HUES6 (cell line): Measurements from ENCODE around the gene DCN.

ENCODE experiments used
- H3K27ac ChIP-seq: 2 replicates; pipeline ENCODE4 v1.7.0; 2013; ENCODE audit warnings: low read depth, mild to moderate bottlenecking, low read length, inconsistent platforms
- H3K27me3 ChIP-seq: 2 replicates; pipeline ENCODE4 v1.6.1; 2013; ENCODE audit warnings: low read length; ENCODE audit not compliant: control insufficient read depth, insufficient read depth
- H3K36me3 ChIP-seq: 2 replicates; pipeline ENCODE4 v1.6.1; 2013; ENCODE audit warnings: low read length; ENCODE audit not compliant: control insufficient read depth, insufficient read depth
- H3K4me1 ChIP-seq: 2 replicates; pipeline ENCODE4 v1.6.1; 2013; ENCODE audit warnings: low read length; ENCODE audit not compliant: control insufficient read depth, insufficient read depth
- H3K4me3 ChIP-seq: 2 replicates; pipeline ENCODE4 v1.5.1; 2013; ENCODE audit warnings: low read depth, low read length
- H3K9ac ChIP-seq: one replicate; pipeline ENCODE4 v1.6.1; 2013; ENCODE audit warnings: mild to moderate bottlenecking, low read length
- H3K9me3 ChIP-seq: 2 replicates; pipeline ENCODE4 v1.6.1; 2013; ENCODE audit warnings: low read depth, low read length; ENCODE audit not compliant: control insufficient read depth, insufficient read depth

DCN gene, protein sequence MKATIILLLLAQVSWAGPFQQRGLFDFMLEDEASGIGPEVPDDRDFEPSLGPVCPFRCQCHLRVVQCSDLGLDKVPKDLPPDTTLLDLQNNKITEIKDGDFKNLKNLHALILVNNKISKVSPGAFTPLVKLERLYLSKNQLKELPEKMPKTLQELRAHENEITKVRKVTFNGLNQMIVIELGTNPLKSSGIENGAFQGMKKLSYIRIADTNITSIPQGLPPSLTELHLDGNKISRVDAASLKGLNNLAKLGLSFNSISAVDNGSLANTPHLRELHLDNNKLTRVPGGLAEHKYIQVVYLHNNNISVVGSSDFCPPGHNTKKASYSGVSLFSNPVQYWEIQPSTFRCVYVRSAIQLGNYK

DNA sequence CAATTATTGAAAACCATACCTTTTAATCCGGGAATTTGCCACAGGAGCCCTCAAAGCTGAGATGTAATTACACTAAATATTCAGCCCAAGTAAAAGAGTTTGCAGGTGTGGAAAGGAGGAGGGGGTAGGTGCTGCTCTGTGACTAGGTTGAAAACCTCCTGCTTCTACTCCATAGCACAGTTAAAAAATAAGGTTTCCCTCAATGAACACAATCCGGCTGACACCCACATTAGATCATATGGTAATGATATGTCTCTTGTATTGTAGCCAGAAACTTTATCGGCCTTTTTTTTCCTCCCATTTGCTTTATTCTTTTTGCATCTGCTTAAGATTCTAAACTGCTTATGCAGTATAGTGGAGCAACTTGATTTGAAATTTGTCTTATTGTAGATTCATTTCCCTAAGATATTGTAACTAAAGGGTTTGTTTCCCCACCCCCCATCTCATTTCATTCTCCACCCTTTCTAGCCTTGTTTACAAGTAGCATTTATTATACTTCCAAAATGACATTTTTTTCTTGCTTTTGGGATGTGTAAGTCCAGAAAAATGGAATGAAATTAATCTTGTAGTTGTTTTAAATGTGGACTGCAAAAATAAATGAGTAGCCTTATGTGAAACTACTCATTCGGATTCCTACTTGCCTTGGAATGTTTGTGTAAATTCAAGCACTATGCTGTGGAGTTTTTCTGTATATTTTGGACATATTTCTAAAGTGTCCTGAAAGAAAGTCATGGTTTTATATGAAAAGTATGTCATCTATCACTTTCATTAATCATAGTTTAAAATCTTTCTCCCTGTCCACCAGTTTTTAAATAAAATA is at the start of gene DCN:
Gene DCN (minus strand): TSS at position 182 of the 820 bp plus-strand sequence. CDS start 4,265 bp downstream, outside the sequence.
- H3K9ac ChIP-seq: no peak within 1 kb of the TSS
- H3K4me3 ChIP-seq: no peak within 1 kb of the TSS
- H3K4me1 ChIP-seq: no peaks in the 10 kb centered on the region
- no peaks in the 10 kb centered on the region for H3K9me3 ChIP-seq
- no peaks in the 10 kb centered on the region for H3K36me3 ChIP-seq
- H3K27ac ChIP-seq: no peak within 1 kb of the TSS
- no peaks in the 10 kb centered on the region for H3K27me3 ChIP-seq

GRCh38 chr12:91230841-91231240 is 48.2 kb upstream of the DCN start:
- H3K36me3 ChIP-seq: no peaks in the 10 kb centered on the region
- H3K4me1 ChIP-seq: no peaks in the 10 kb centered on the region
- no peak overlapping the region for H3K4me3 ChIP-seq
- no peak overlapping the region for H3K9ac ChIP-seq
- H3K9me3 ChIP-seq: no peaks in the 10 kb centered on the region
- no peaks in the 10 kb centered on the region for H3K27me3 ChIP-seq
- H3K27ac ChIP-seq: no peak overlapping the region; the same call in 1 of the 2 replicates

DNA sequence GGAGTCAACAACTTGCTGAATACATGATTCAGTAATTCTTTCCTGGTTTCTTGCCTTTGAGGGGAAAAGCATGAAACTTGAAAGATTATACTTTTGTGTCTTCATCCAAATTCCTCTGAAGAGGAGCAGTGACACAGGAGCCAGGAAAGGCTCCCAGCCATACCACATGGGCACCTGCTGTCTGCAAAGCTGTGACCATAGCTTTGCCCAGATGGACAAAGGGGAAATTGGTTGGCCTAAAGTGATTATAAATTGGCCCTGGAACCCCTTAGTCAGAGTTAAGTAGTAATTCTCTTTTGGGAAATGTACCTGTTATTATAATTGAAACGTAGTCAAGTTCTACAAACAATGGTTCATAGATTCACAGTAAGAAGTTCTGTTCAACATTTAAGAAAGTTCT is 44.3 kb upstream of the DCN start:
- no peaks in the 10 kb centered on the region for H3K27me3 ChIP-seq
- H3K4me3 ChIP-seq: no peak overlapping the region
- no peak overlapping the region for H3K9ac ChIP-seq
- no peaks in the 10 kb centered on the region for H3K36me3 ChIP-seq
- no peak overlapping the region for H3K27ac ChIP-seq
- no peaks in the 10 kb centered on the region for H3K4me1 ChIP-seq
- H3K9me3 ChIP-seq: no peaks in the 10 kb centered on the region

GRCh38 chr12:91225316-91225715 is 42.7 kb upstream of the DCN start:
- Histone ChIP-seq H3K4me3 (no peak overlapping the region), H3K4me1 (no peaks in the 10 kb centered on the region), H3K27me3 (no peaks in the 10 kb centered on the region), H3K9me3 (no peaks in the 10 kb centered on the region), H3K27ac (no peak overlapping the region), H3K9ac (no peak overlapping the region), H3K36me3 (no peaks in the 10 kb centered on the region)

- H3K4me3 ChIP-seq: no peak overlapping the region
- no peaks in the 10 kb centered on the region for H3K36me3 ChIP-seq
- no peaks in the 10 kb centered on the region for H3K27me3 ChIP-seq
- H3K9me3 ChIP-seq: no peaks in the 10 kb centered on the region
- no peaks in the 10 kb centered on the region for H3K4me1 ChIP-seq
- H3K9ac ChIP-seq: no peak overlapping the region
- no peak overlapping the region for H3K27ac ChIP-seq
Observed at GRCh38 chr12:91224401-91224800, 41.8 kb upstream of the DCN start.

DNA sequence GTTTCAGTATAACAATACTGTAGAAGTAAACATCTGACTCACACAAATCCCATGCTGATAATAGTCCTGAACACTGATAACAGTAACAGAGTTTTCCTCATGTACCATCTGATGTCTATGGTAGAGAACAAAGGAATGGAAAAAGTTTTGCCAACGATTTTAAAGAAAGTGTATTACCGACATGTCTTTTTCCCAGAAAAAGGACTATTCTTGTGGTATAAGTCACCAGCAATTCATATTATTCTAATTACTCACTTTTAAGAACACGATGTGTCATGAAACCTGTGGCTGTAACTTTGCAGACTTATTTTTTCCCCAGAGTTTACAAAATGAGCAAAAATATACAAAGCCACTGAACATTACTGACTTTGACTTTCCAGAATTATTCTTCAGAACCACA is 40.1 kb upstream of the DCN start:
- Histone ChIP-seq H3K27ac (no peak overlapping the region), H3K9me3 (no peaks in the 10 kb centered on the region)

DNA sequence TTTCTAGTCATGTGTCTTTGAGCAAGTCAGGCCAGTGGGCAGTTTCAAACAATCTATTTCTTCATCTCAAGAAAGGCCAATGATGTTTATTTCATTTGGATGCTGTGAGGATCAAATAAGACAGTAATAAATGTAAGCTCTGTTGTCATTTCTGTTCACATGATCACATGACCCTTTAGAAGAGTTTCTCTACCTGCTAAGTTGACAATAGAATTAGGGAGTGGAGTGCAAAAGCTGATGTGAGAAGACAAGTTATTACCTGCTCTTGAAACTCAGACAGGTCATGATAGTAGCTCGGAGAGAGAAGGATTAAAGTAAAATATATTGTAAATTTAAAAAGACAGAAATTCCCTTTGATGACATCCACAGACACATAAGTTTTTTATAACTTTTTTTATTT is 37.3 kb upstream of the DCN start:
- Histone ChIP-seq H3K4me3 (no peak overlapping the region), H3K9me3 (no peaks in the 10 kb centered on the region), H3K27ac (no peak overlapping the region), H3K9ac (no peak overlapping the region), H3K4me1 (no peaks in the 10 kb centered on the region), H3K27me3 (no peaks in the 10 kb centered on the region), H3K36me3 (no peaks in the 10 kb centered on the region)

More for the DNA sequence above, 40.1 kb upstream of the DCN start:
- Histone ChIP-seq H3K9ac (no peak overlapping the region), H3K27me3 (no peaks in the 10 kb centered on the region), H3K4me3 (no peak overlapping the region), H3K36me3 (no peaks in the 10 kb centered on the region), H3K4me1 (no peaks in the 10 kb centered on the region)

GRCh38 chr12:91219511-91219910 is 36.9 kb upstream of the DCN start:
- no peaks in the 10 kb centered on the region for H3K36me3 ChIP-seq
- H3K9me3 ChIP-seq: no peaks in the 10 kb centered on the region
- no peak overlapping the region for H3K9ac ChIP-seq
- no peaks in the 10 kb centered on the region for H3K4me1 ChIP-seq
- H3K27me3 ChIP-seq: no peaks in the 10 kb centered on the region
- no peak overlapping the region for H3K4me3 ChIP-seq
- no peak overlapping the region for H3K27ac ChIP-seq

GRCh38 chr12:91216871-91217270 is 34.3 kb upstream of the DCN start:
- Histone ChIP-seq H3K27ac (no peak overlapping the region), H3K4me1 (no peaks in the 10 kb centered on the region), H3K27me3 (no peaks in the 10 kb centered on the region)

DNA sequence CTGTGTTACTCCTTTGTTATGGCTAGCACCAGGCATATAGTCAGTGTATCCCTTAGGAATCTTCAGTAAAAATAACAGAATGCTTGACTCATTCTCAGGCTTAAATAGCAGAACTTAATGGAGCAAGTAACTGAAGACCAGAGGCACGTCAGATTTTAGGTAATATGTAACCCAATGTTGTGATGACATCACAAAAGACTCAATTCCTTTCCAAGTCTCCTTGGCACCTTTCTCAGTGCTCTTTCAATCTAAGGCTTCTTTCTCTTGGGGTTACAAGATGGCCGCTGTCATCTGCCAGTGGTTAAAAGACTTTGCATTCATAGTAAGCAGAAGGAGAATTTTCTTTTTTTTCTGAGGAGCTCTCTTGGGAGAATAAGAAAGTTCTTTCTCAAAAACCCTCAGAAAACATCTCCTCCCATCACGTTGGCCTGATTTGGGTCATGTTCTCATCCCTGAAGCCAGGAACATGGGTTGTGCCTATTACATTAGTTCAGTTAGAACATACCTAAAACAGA is 33.4 kb upstream of the DCN start:
- Histone ChIP-seq H3K9me3 (0 out of 2 replicates have a peak, but pooled peaks cover 4% of the 10 kb centered on the region), H3K27me3 (no peaks in the 10 kb centered on the region), H3K4me3 (no peak overlapping the region), H3K9ac (no peak overlapping the region), H3K27ac (no peak overlapping the region), H3K36me3 (no peaks in the 10 kb centered on the region), H3K4me1 (no peaks in the 10 kb centered on the region)

More at GRCh38 chr12:91216871-91217270, 34.3 kb upstream of the DCN start:
- H3K36me3 ChIP-seq: no peaks in the 10 kb centered on the region
- no peak overlapping the region for H3K4me3 ChIP-seq
- H3K9me3 ChIP-seq: 0 out of 2 replicates have a peak, but pooled peaks cover 4% of the 10 kb centered on the region
- H3K9ac ChIP-seq: no peak overlapping the region

GRCh38 chr12:91211866-91212265 is 29.2 kb upstream of the DCN start:
- Histone ChIP-seq H3K4me3 (no peak overlapping the region), H3K27me3 (no peaks in the 10 kb centered on the region), H3K9ac (no peak overlapping the region), H3K36me3 (no peaks in the 10 kb centered on the region), H3K4me1 (no peaks in the 10 kb centered on the region), H3K9me3 (0 out of 2 replicates have a peak, but pooled peaks cover 4% of the 10 kb centered on the region), H3K27ac (no peak overlapping the region)
